B cell (primary cell): ENCODE measurements around the gene TBRG1. TPM values are rescaled to one million over a fixed set of nuclear protein-coding genes. Genes with fewer than 3 reads are reported as not detected.

Experiments used
- ATAC-seq: fragments of 200-7000 bp; cut with Tn5 transposase; one replicate; pipeline ENCODE4 v1.10.0; 2021; ENCODE audit warnings: low read depth, mild to moderate bottlenecking, moderate number of reproducible peaks, moderate library complexity
- CTCF ChIA-PET: fragments of 350-600 bp; sonication (Branson Sonifier 250); formaldehyde crosslinking; loops from one replicate; lab custom pipeline; 2021; ENCODE audit warnings: antibody characterized with exemption, inconsistent platforms; lab: Charles Lee
- POLR2A ChIA-PET: fragments of 350-600 bp; sonication (Branson Sonifier 250); formaldehyde crosslinking; loops from one replicate; lab custom pipeline; 2021; ENCODE audit warnings: antibody characterized with exemption; lab: Charles Lee
- DNase-seq: peaks from one replicate; pipeline ENCODE4 v3.0.0; 2013
- H2AFZ ChIP-seq: 2 replicates; pipeline ENCODE4 v1.6.1; 2012; ENCODE audit warnings: mild to moderate bottlenecking, low read depth, low read length; ENCODE audit not compliant: insufficient read depth, poor library complexity, severe bottlenecking
- H3K27ac ChIP-seq, 2 donors: 1 replicate in 1 of 2; 2 replicates in 1 of 2; pipeline ENCODE4 v1.5.1; 2012 to 2013; ENCODE audit warnings: low read length in 2 of 2, mild to moderate bottlenecking in 2 of 2, moderate library complexity in 1 of 2
- H3K27me3 ChIP-seq, 4 experiments: fragments of 200-600 bp in 1 of 4; sonication (generic) in 1 of 4; replicated peaks in 1 of 4; 1 replicate in 2 of 4; 2 replicates in 2 of 4; pipeline versions ENCODE4 v1.6.1 to v1.7.0; 2013 to 2016; ENCODE audit warnings: low read length in 3 of 4, mild to moderate bottlenecking in 2 of 4, mixed read lengths in 1 of 4, moderate library complexity in 1 of 4; ENCODE audit not compliant: insufficient read depth in 4 of 4, control insufficient read depth in 3 of 4; ENCODE audit errors: control extremely low read depth in 1 of 4
- H3K36me3 ChIP-seq, 2 experiments: replicated peaks in 1 of 2; 1 replicate in 1 of 2; 2 replicates in 1 of 2; pipeline versions ENCODE4 v1.6.1 to v1.7.1; 2013; ENCODE audit warnings: low read length in 1 of 2; ENCODE audit not compliant: insufficient read depth in 2 of 2, control insufficient read depth in 1 of 2; ENCODE audit errors: control extremely low read depth in 1 of 2, extremely low read depth in 1 of 2
- H3K4me1 ChIP-seq, 2 donors: fragments of 200-600 bp in 1 of 2; sonication (generic) in 1 of 2; 1 replicate in 1 of 2; 2 replicates in 1 of 2; pipeline versions ENCODE4 v1.5.1 to v1.6.1; 2013 to 2017; ENCODE audit warnings: low read length in 2 of 2; ENCODE audit not compliant: control insufficient read depth in 2 of 2, insufficient read depth in 2 of 2
- H3K4me2 ChIP-seq: replicated peaks from 2 replicates; pipeline ENCODE3; 2012; ENCODE audit warnings: mild to moderate bottlenecking, low read depth, low read length; ENCODE audit not compliant: poor library complexity, severe bottlenecking
- H3K4me3 ChIP-seq, 5 experiments: fragments of 200-600 bp in 1 of 5; sonication (generic) in 1 of 5; 1 replicate in 3 of 5; 2 replicates in 2 of 5; pipeline versions ENCODE4 v1.5.1 to v1.7.0; 2011 to 2016; ENCODE audit warnings: low read length in 4 of 5, mild to moderate bottlenecking in 4 of 5, low read depth in 2 of 5, control low read depth in 1 of 5, moderate library complexity in 1 of 5; ENCODE audit not compliant: insufficient read depth in 1 of 5; ENCODE audit errors: control extremely low read depth in 1 of 5, extremely low read depth in 1 of 5
- H3K79me2 ChIP-seq: fragments of 200-600 bp; sonication (generic); one replicate; pipeline ENCODE4 v1.6.0; 2016; ENCODE audit warnings: low read length; ENCODE audit not compliant: control insufficient read depth, insufficient read depth
- H3K9ac ChIP-seq: fragments of 200-600 bp; sonication (generic); 2 replicates; pipeline ENCODE4 v1.6.1; 2017; ENCODE audit warnings: mild to moderate bottlenecking, low read length, moderate library complexity
- H3K9me3 ChIP-seq, 3 donors: one replicate each; pipeline versions ENCODE4 v1.6.1 to v1.7.1; 2013; ENCODE audit warnings: low read length in 2 of 3; ENCODE audit not compliant: control insufficient read depth in 2 of 3, insufficient read depth in 1 of 3; ENCODE audit errors: control extremely low read depth in 1 of 3
- H4K20me1 ChIP-seq: 2 replicates; pipeline ENCODE4 v1.6.0; 2012; ENCODE audit warnings: mild to moderate bottlenecking, low read length; ENCODE audit not compliant: insufficient read depth, control insufficient read depth, poor library complexity, severe bottlenecking
- H3K27ac Mint-ChIP-seq: one replicate; pipeline ENCODE4 v1.8.0; 2021; ENCODE audit warnings: mixed read lengths
- H3K27me3 Mint-ChIP-seq: one replicate; pipeline ENCODE4 v1.8.0; 2021; ENCODE audit warnings: mixed read lengths
- H3K4me1 Mint-ChIP-seq: one replicate; pipeline ENCODE4 v1.8.0; 2021; ENCODE audit warnings: mixed read lengths
- H3K4me3 Mint-ChIP-seq: one replicate; pipeline ENCODE4 v1.8.0; 2021; ENCODE audit warnings: mixed read lengths
- H3K9me3 Mint-ChIP-seq: one replicate; pipeline ENCODE4 v1.8.0; 2022; ENCODE audit warnings: mixed read lengths; ENCODE audit not compliant: insufficient read depth
- EZH2 ChIP-seq: IDR thresholded peaks from 2 replicates; pipeline ENCODE4 v1.6.1; 2012; ENCODE audit warnings: borderline replicate concordance, low read depth, mild to moderate bottlenecking, moderate library complexity, low read length; ENCODE audit not compliant: insufficient read depth, poor library complexity, severe bottlenecking
- WGBS: methylation state at CpG from one replicate; pipeline ENCODE4 v1.1.5; 2013; ENCODE audit warnings: missing lambda C conversion rate; ENCODE audit not compliant: insufficient coverage; 5-methylcytosine and 5-hydroxymethylcytosine counted together
- intact Hi-C: fragments of 100-400 bp; cut with micrococcal nuclease; formaldehyde crosslinking; loops from one replicate; pipeline ENCODE4 v1.10.0; 2022
- polyA plus RNA-seq: library from polyadenylated mRNA; depleted of rRNA; stranded (reverse); fragments of >200 nt; gene quantifications from 2 replicates; pipeline ENCODE4 v1.2.3, GENCODE V29; 2012
- total RNA-seq, 2 donors: library from RNA; stranded (reverse); fragments of 120-200 nt in 1 of 2; gene quantifications; 1 replicate in 1 of 2; 2 replicates in 1 of 2; pipeline versions ENCODE4 v1.2.3 to v1.2.4, GENCODE V29; 2013 to 2022
- TF ChIP-seq, protein P1 (sequence below): fragments of 200-600 bp; IDR thresholded peaks from one replicate; pipeline ENCODE4 v1.8.0; 2022; ENCODE audit warnings: antibody characterized with exemption, mild to moderate bottlenecking

Gene TBRG1
- total and polyA plus RNA-seq, 2 donors (not counting 1 experiment from before 2014, with no cell fraction given) = 68.2 to 71.5 TPM

DNA sequence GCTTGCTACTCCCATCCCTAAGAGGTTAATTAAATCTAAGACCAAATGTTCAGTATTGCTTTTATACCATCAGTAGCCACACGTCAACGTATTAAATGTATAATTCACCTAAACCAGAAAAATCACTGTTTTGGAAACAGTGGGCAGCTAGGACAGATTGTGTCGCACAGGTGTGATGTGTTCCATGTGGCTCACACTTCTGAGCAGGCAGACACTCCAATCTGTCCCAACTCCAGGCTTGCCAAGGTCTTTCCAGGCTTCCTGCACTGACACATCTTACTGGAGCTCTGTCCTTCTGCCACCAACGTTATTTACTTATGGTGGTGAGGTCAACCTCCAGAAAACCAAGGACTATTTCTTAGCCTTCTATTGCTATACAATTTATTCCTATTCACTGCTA is 39.4 kb downstream of the TBRG1 start:
- TF ChIP-seq EZH2 = no peak
- TF ChIP-seq, protein P1, sequence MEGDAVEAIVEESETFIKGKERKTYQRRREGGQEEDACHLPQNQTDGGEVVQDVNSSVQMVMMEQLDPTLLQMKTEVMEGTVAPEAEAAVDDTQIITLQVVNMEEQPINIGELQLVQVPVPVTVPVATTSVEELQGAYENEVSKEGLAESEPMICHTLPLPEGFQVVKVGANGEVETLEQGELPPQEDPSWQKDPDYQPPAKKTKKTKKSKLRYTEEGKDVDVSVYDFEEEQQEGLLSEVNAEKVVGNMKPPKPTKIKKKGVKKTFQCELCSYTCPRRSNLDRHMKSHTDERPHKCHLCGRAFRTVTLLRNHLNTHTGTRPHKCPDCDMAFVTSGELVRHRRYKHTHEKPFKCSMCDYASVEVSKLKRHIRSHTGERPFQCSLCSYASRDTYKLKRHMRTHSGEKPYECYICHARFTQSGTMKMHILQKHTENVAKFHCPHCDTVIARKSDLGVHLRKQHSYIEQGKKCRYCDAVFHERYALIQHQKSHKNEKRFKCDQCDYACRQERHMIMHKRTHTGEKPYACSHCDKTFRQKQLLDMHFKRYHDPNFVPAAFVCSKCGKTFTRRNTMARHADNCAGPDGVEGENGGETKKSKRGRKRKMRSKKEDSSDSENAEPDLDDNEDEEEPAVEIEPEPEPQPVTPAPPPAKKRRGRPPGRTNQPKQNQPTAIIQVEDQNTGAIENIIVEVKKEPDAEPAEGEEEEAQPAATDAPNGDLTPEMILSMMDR = no peak
- Histone ChIP-seq H3K79me2 (no peaks in the 10 kb centered on the region), H3K4me3 (no peak overlapping the region), H3K9me3 (no peaks in the 10 kb centered on the region), H3K4me2 (no peak overlapping the region), H3K9ac (no peak overlapping the region), H3K27me3 (no peaks in the 10 kb centered on the region), H4K20me1 (no peaks in the 10 kb centered on the region), H2AFZ (no peak overlapping the region), H3K27ac (no peak overlapping the region), H3K36me3 (peaks cover 0 to 3% of the 10 kb centered on the region in 2 experiments), H3K4me1 (no peaks in the 10 kb centered on the region)
- ATAC-seq (no peak), DNase-seq (no peak)
- H3K9me3 Mint-ChIP-seq = no peaks in the 10 kb centered on the region
- no peaks in the 10 kb centered on the region for H3K4me1 Mint-ChIP-seq
- H3K4me3 Mint-ChIP-seq = no peak overlapping the region
- CTCF ChIA-PET = interaction anchor here (1.0 to 1.1 kb wide), 2 partner anchors 18 to 99 kb away, joined by 3 to 5 read pairs; no protein-coding TSS in a partner anchor
- intact Hi-C loops = no loop called here
- no peaks in the 10 kb centered on the region for H3K27me3 Mint-ChIP-seq
- 94% methylated on average over 4 of the region's 4 CpGs for WGBS
- POLR2A ChIA-PET = no interaction called here
- no peak overlapping the region for H3K27ac Mint-ChIP-seq

GRCh38 chr11:124663861-124664260 is 41.2 kb downstream of the TBRG1 start:
- no peaks in the 10 kb centered on the region for H4K20me1 ChIP-seq
- no peak overlapping the region for H3K27ac Mint-ChIP-seq
- ATAC-seq = no peak
- DNase-seq = no peak
- intact Hi-C loops = no loop called here
- no peaks in the 10 kb centered on the region for H3K4me1 ChIP-seq
- ChIA-PET POLR2A (no interaction called here), CTCF (interaction anchor here (0.6 to 2.1 kb wide), 5 partner anchors 99 to 203 kb away, joined by 3 to 7 read pairs (median 4); no protein-coding TSS in a partner anchor)
- H3K4me2 ChIP-seq = no peak overlapping the region
- H3K9ac ChIP-seq = no peak overlapping the region
- H3K27me3 Mint-ChIP-seq = no peaks in the 10 kb centered on the region
- H3K4me3 Mint-ChIP-seq = no peak overlapping the region
- H3K4me1 Mint-ChIP-seq = no peaks in the 10 kb centered on the region
- H3K27me3 ChIP-seq = no peaks in the 10 kb centered on the region
- H3K9me3 Mint-ChIP-seq = no peaks in the 10 kb centered on the region
- no peak overlapping the region for H2AFZ ChIP-seq
- WGBS = no CpG with 5 or more reads among the region's 2 CpGs
- H3K36me3 ChIP-seq = no peaks in the 10 kb centered on the region
- no peaks in the 10 kb centered on the region for H3K79me2 ChIP-seq
- H3K9me3 ChIP-seq = no peaks in the 10 kb centered on the region
- H3K27ac ChIP-seq = no peak overlapping the region
- no peak overlapping the region for H3K4me3 ChIP-seq
- TF ChIP-seq, protein P1 = no peak
- no peak for TF ChIP-seq EZH2
